ENCODE data around the gene SNX7. TPM values are rescaled to one million over a fixed set of nuclear protein-coding genes. Genes with fewer than 3 reads are reported as not detected.

The SNX7 gene
- total and polyA plus RNA-seq, 4 experiments from 2014 or later: 0.35 to 0.83 (median 0.52) TPM

- no peaks in the 10 kb centered on the region for H3K36me3 ChIP-seq (ENCODE audit: insufficient read depth, low read length)
- H3K4me1 ChIP-seq (ENCODE audit: insufficient read depth, low read length): no peaks in the 10 kb centered on the region
- Mint-ChIP-seq H3K9me3 (no peaks in the 10 kb centered on the region), H3K36me3 (no peaks in the 10 kb centered on the region), H3K4me3 (no peak overlapping the region), H3K27ac (no peak overlapping the region), H3K27me3 (peaks cover 0 to 2% of the 10 kb centered on the region in 2 donors), H3K4me1 (no peaks in the 10 kb centered on the region)
- ChIA-PET CTCF (ENCODE audit: partially characterized antibody) (no interaction called here), POLR2A (ENCODE audit: partially characterized antibody) (no interaction called here)
- no peaks in the 10 kb centered on the region for H3K27me3 ChIP-seq (ENCODE audit: insufficient read depth, low read length)
- H3K4me3 ChIP-seq (ENCODE audit: low read length in 2 of 2): no peak overlapping the region
- H3K27ac ChIP-seq (ENCODE audit: low read depth, low read length): no peak overlapping the region
- DNase-seq: no peak
- H3K9me3 ChIP-seq (ENCODE audit: control insufficient read depth in 1 of 2, low read length in 2 of 2): no peaks in the 10 kb centered on the region
- intact Hi-C loops (cut with micrococcal nuclease): no loop called here
Measured at GRCh38 chr1:98698625-98699024, 37.1 kb downstream of the SNX7 start.

- Histone ChIP-seq H3K4me1 (ENCODE audit: insufficient read depth, low read length) (no peaks in the 10 kb centered on the region), H3K4me3 (ENCODE audit: low read length in 2 of 2) (no peak overlapping the region), H3K36me3 (ENCODE audit: insufficient read depth, low read length) (no peaks in the 10 kb centered on the region), H3K9me3 (ENCODE audit: control insufficient read depth in 1 of 2, low read length in 2 of 2) (no peaks in the 10 kb centered on the region), H3K27me3 (ENCODE audit: insufficient read depth, low read length) (no peaks in the 10 kb centered on the region), H3K27ac (ENCODE audit: low read depth, low read length) (no peak overlapping the region)
- Mint-ChIP-seq H3K9me3 (no peaks in the 10 kb centered on the region), H3K4me3 (no peak overlapping the region), H3K4me1 (no peaks in the 10 kb centered on the region), H3K27ac (no peak overlapping the region), H3K27me3 (peaks cover 0 to 3% of the 10 kb centered on the region in 2 donors), H3K36me3 (no peaks in the 10 kb centered on the region)
- ChIA-PET CTCF (ENCODE audit: partially characterized antibody) (no interaction called here), POLR2A (ENCODE audit: partially characterized antibody) (no interaction called here)
- DNase-seq: no peak
- intact Hi-C loops (cut with micrococcal nuclease): no loop called here
Measured at GRCh38 chr1:98700228-98700627, 38.7 kb downstream of the SNX7 start.

GRCh38 chr1:98702976-98703375 lies 41.5 kb downstream of the SNX7 start:
- ChIA-PET CTCF (ENCODE audit: partially characterized antibody) (no interaction called here), POLR2A (ENCODE audit: partially characterized antibody) (no interaction called here)
- no peak overlapping the region for H3K4me3 ChIP-seq (ENCODE audit: low read length in 2 of 2)
- H3K27me3 ChIP-seq (ENCODE audit: insufficient read depth, low read length): no peaks in the 10 kb centered on the region
- Mint-ChIP-seq H3K4me3 (no peak overlapping the region), H3K27ac (no peak overlapping the region), H3K9me3 (no peaks in the 10 kb centered on the region), H3K36me3 (no peaks in the 10 kb centered on the region), H3K27me3 (peaks cover 0 to 1% of the 10 kb centered on the region in 2 donors), H3K4me1 (no peaks in the 10 kb centered on the region)
- intact Hi-C loops (cut with micrococcal nuclease): no loop called here
- H3K9me3 ChIP-seq (ENCODE audit: control insufficient read depth in 1 of 2, low read length in 2 of 2): no peaks in the 10 kb centered on the region
- DNase-seq: no peak
- no peak overlapping the region for H3K27ac ChIP-seq (ENCODE audit: low read depth, low read length)
- H3K4me1 ChIP-seq (ENCODE audit: insufficient read depth, low read length): no peaks in the 10 kb centered on the region
- no peaks in the 10 kb centered on the region for H3K36me3 ChIP-seq (ENCODE audit: insufficient read depth, low read length)

GRCh38 chr1:98704474-98704873 lies 43.0 kb downstream of the SNX7 start:
- no peaks in the 10 kb centered on the region for H3K27me3 ChIP-seq (ENCODE audit: insufficient read depth, low read length)
- H3K4me1 ChIP-seq (ENCODE audit: insufficient read depth, low read length): no peaks in the 10 kb centered on the region
- Mint-ChIP-seq H3K27ac (no peak overlapping the region), H3K4me3 (no peak overlapping the region), H3K27me3 (peaks cover 0 to 1% of the 10 kb centered on the region in 2 donors), H3K4me1 (no peaks in the 10 kb centered on the region), H3K9me3 (no peaks in the 10 kb centered on the region), H3K36me3 (no peaks in the 10 kb centered on the region)
- intact Hi-C loops (cut with micrococcal nuclease): no loop called here
- ChIA-PET POLR2A (ENCODE audit: partially characterized antibody) (no interaction called here), CTCF (ENCODE audit: partially characterized antibody) (no interaction called here)
- no peak overlapping the region for H3K4me3 ChIP-seq (ENCODE audit: low read length in 2 of 2)
- H3K36me3 ChIP-seq (ENCODE audit: insufficient read depth, low read length): no peaks in the 10 kb centered on the region
- no peaks in the 10 kb centered on the region for H3K9me3 ChIP-seq (ENCODE audit: control insufficient read depth in 1 of 2, low read length in 2 of 2)
- no peak overlapping the region for H3K27ac ChIP-seq (ENCODE audit: low read depth, low read length)
- DNase-seq: no peak

- Mint-ChIP-seq H3K4me1 (no peaks in the 10 kb centered on the region), H3K36me3 (no peaks in the 10 kb centered on the region), H3K9me3 (no peaks in the 10 kb centered on the region), H3K4me3 (no peak overlapping the region), H3K27ac (no peak overlapping the region), H3K27me3 (peaks cover 0 to 1% of the 10 kb centered on the region in 2 donors)
- no peak for DNase-seq
- no peak overlapping the region for H3K4me3 ChIP-seq (ENCODE audit: low read length in 2 of 2)
- ChIA-PET POLR2A (ENCODE audit: partially characterized antibody) (no interaction called here), CTCF (ENCODE audit: partially characterized antibody) (no interaction called here)
- H3K4me1 ChIP-seq (ENCODE audit: insufficient read depth, low read length): no peaks in the 10 kb centered on the region
- intact Hi-C loops (cut with micrococcal nuclease): no loop called here
- H3K36me3 ChIP-seq (ENCODE audit: insufficient read depth, low read length): no peaks in the 10 kb centered on the region
- H3K9me3 ChIP-seq (ENCODE audit: control insufficient read depth in 1 of 2, low read length in 2 of 2): no peaks in the 10 kb centered on the region
- H3K27me3 ChIP-seq (ENCODE audit: insufficient read depth, low read length): no peaks in the 10 kb centered on the region
- no peak overlapping the region for H3K27ac ChIP-seq (ENCODE audit: low read depth, low read length)
Measured at GRCh38 chr1:98704971-98705370, 43.5 kb downstream of the SNX7 start.

GRCh38 chr1:98705591-98705990 lies 44.1 kb downstream of the SNX7 start:
- Histone ChIP-seq H3K4me1 (ENCODE audit: insufficient read depth, low read length) (no peaks in the 10 kb centered on the region), H3K9me3 (ENCODE audit: control insufficient read depth in 1 of 2, low read length in 2 of 2) (no peaks in the 10 kb centered on the region), H3K36me3 (ENCODE audit: insufficient read depth, low read length) (no peaks in the 10 kb centered on the region), H3K27me3 (ENCODE audit: insufficient read depth, low read length) (no peaks in the 10 kb centered on the region), H3K4me3 (ENCODE audit: low read length in 2 of 2) (no peak overlapping the region), H3K27ac (ENCODE audit: low read depth, low read length) (no peak overlapping the region)
- Mint-ChIP-seq H3K36me3 (no peaks in the 10 kb centered on the region), H3K4me3 (no peak overlapping the region), H3K4me1 (no peaks in the 10 kb centered on the region), H3K27ac (no peak overlapping the region), H3K27me3 (peaks cover 0 to 1% of the 10 kb centered on the region in 2 donors), H3K9me3 (peaks cover 0 to 1% (median 0%) of the 10 kb centered on the region in 8 donors)
- no peak for DNase-seq
- intact Hi-C loops (cut with micrococcal nuclease): no loop called here
- ChIA-PET POLR2A (ENCODE audit: partially characterized antibody) (no interaction called here), CTCF (ENCODE audit: partially characterized antibody) (no interaction called here)

GRCh38 chr1:98706173-98706843 lies 44.8 kb downstream of the SNX7 start:
- intact Hi-C loops (cut with micrococcal nuclease): no loop called here
- H3K27me3 ChIP-seq (ENCODE audit: insufficient read depth, low read length): no peaks in the 10 kb centered on the region
- H3K4me1 ChIP-seq (ENCODE audit: insufficient read depth, low read length): no peaks in the 10 kb centered on the region
- peaks cover 0 to 1% of the 10 kb centered on the region in 2 donors for H3K27me3 Mint-ChIP-seq
- no peaks in the 10 kb centered on the region for H3K36me3 Mint-ChIP-seq
- no peak for DNase-seq
- POLR2A ChIA-PET (ENCODE audit: partially characterized antibody): no interaction called here
- no peak overlapping the region for H3K4me3 Mint-ChIP-seq
- no peak overlapping the region for H3K27ac Mint-ChIP-seq
- H3K36me3 ChIP-seq (ENCODE audit: insufficient read depth, low read length): no peaks in the 10 kb centered on the region
- H3K4me1 Mint-ChIP-seq: no peaks in the 10 kb centered on the region
- no peaks in the 10 kb centered on the region for H3K9me3 ChIP-seq (ENCODE audit: control insufficient read depth in 1 of 2, low read length in 2 of 2)
- CTCF ChIA-PET (ENCODE audit: partially characterized antibody): no interaction called here
- H3K27ac ChIP-seq (ENCODE audit: low read depth, low read length): no peak overlapping the region
- H3K4me3 ChIP-seq (ENCODE audit: low read length in 2 of 2): no peak overlapping the region
- H3K9me3 Mint-ChIP-seq: peaks cover 0 to 1% (median 0%) of the 10 kb centered on the region in 8 donors

GRCh38 chr1:98707556-98707955 lies 46.0 kb downstream of the SNX7 start:
- H3K27ac ChIP-seq (ENCODE audit: low read depth, low read length): no peak overlapping the region
- no peak overlapping the region for H3K4me3 Mint-ChIP-seq
- ChIA-PET POLR2A (ENCODE audit: partially characterized antibody) (no interaction called here), CTCF (ENCODE audit: partially characterized antibody) (no interaction called here)
- no peak overlapping the region for H3K4me3 ChIP-seq (ENCODE audit: low read length in 2 of 2)
- no peaks in the 10 kb centered on the region for H3K27me3 ChIP-seq (ENCODE audit: insufficient read depth, low read length)
- no peaks in the 10 kb centered on the region for H3K36me3 Mint-ChIP-seq
- no peak overlapping the region for H3K27ac Mint-ChIP-seq
- no peak for DNase-seq
- H3K27me3 Mint-ChIP-seq: peaks cover 0 to 1% of the 10 kb centered on the region in 2 donors
- no peaks in the 10 kb centered on the region for H3K36me3 ChIP-seq (ENCODE audit: insufficient read depth, low read length)
- intact Hi-C loops (cut with micrococcal nuclease): no loop called here
- H3K4me1 ChIP-seq (ENCODE audit: insufficient read depth, low read length): no peaks in the 10 kb centered on the region
- H3K9me3 ChIP-seq (ENCODE audit: control insufficient read depth in 1 of 2, low read length in 2 of 2): no peaks in the 10 kb centered on the region
- H3K9me3 Mint-ChIP-seq: peaks cover 0 to 1% (median 0%) of the 10 kb centered on the region in 8 donors
- no peaks in the 10 kb centered on the region for H3K4me1 Mint-ChIP-seq
